H1 (cell line): Measurements from ENCODE around the gene CDH11. TPM values are rescaled to one million over a fixed set of nuclear protein-coding genes. Genes with fewer than 3 reads are reported as not detected.

Experiments
- CTCF ChIA-PET: fragments of 300-600 bp; sonication (Branson Sonifier 250); formaldehyde crosslinking; loops from one replicate; lab custom pipeline; 2021; ENCODE audit not compliant: partially characterized antibody; lab: Charles Lee
- POLR2A ChIA-PET: fragments of 300-600 bp; sonication (Branson Sonifier 250); formaldehyde crosslinking; loops from one replicate; lab custom pipeline; 2021; ENCODE audit warnings: inconsistent platforms; ENCODE audit not compliant: partially characterized antibody; lab: Charles Lee
- DNase-seq, 2 experiments: peaks; one replicate each; pipeline versions ENCODE4 v3.0.0 to v3.0.0-alpha.2; 2010 to 2022; ENCODE audit warnings: low spot score in 2 of 2, low read depth in 1 of 2, mixed read lengths in 1 of 2
- FAIRE-seq: peaks from 2 replicates; lab custom pipeline; 2011; peaks lifted over from hg19 to GRCh38; lab: Jason Lieb, UNC
- H2AFZ ChIP-seq: 2 replicates; pipeline ENCODE4 v1.8.1; 2012; ENCODE audit warnings: low read length, inconsistent platforms
- H2AK5ac ChIP-seq: 2 replicates; pipeline ENCODE4 v1.6.1; 2013; ENCODE audit warnings: low read depth, low read length
- H2BK120ac ChIP-seq: replicated peaks from 2 replicates; pipeline ENCODE3; 2013; ENCODE audit warnings: low read depth, low read length, inconsistent platforms
- H2BK12ac ChIP-seq: 2 replicates; pipeline ENCODE4 v1.6.1; 2013; ENCODE audit warnings: low read depth, low read length
- H2BK15ac ChIP-seq: 2 replicates; pipeline ENCODE4 v1.6.1; 2013; ENCODE audit warnings: low read length
- H2BK20ac ChIP-seq: 2 replicates; pipeline ENCODE4 v1.6.1; 2013; ENCODE audit warnings: low read length
- H2BK5ac ChIP-seq: 2 replicates; pipeline ENCODE4 v1.6.1; 2013; ENCODE audit warnings: low read depth, low read length
- H3K14ac ChIP-seq: 2 replicates; pipeline ENCODE4 v1.6.1; 2013; ENCODE audit warnings: inconsistent platforms; ENCODE audit not compliant: insufficient read length
- H3K18ac ChIP-seq: 2 replicates; pipeline ENCODE4 v1.6.1; 2013; ENCODE audit warnings: low read length; ENCODE audit errors: extremely low read depth
- H3K23ac ChIP-seq: 2 replicates; pipeline ENCODE4 v1.6.1; 2013; ENCODE audit warnings: inconsistent platforms; ENCODE audit not compliant: insufficient read length
- H3K23me2 ChIP-seq: 2 replicates; pipeline ENCODE4 v1.6.1; 2013; ENCODE audit warnings: low read depth, low read length
- H3K27ac ChIP-seq: 2 replicates; pipeline ENCODE4 v1.6.1; 2011; ENCODE audit warnings: low read depth, low read length, inconsistent platforms
- H3K27me3 ChIP-seq, 4 experiments: replicated peaks in 1 of 4; 1 replicate in 1 of 4; 2 replicates in 3 of 4; pipeline versions ENCODE4 v1.6.1 to v1.8.1; 2011 to 2013; ENCODE audit warnings: low read length in 3 of 4, mild to moderate bottlenecking in 3 of 4, inconsistent platforms in 2 of 4, mixed read lengths in 2 of 4, moderate library complexity in 1 of 4; ENCODE audit not compliant: control insufficient read depth in 3 of 4, insufficient read depth in 3 of 4; ENCODE audit errors: extremely low read depth in 1 of 4
- H3K36me3 ChIP-seq, 4 experiments: 2 replicates each; pipeline versions ENCODE4 v1.6.1 to v1.8.1; 2011 to 2013; ENCODE audit warnings: mild to moderate bottlenecking in 4 of 4, low read length in 3 of 4, moderate library complexity in 2 of 4, control low read depth in 1 of 4, inconsistent platforms in 1 of 4; ENCODE audit not compliant: insufficient read depth in 4 of 4, control insufficient read depth in 2 of 4
- H3K4ac ChIP-seq: replicated peaks from 2 replicates; pipeline ENCODE3; 2013; ENCODE audit warnings: low read length, low read depth, mixed read lengths, inconsistent platforms; ENCODE audit not compliant: insufficient read length
- H3K4me1 ChIP-seq, 4 experiments: replicated peaks in 1 of 4; 1 replicate in 1 of 4; 2 replicates in 3 of 4; pipeline versions ENCODE4 v1.6.1 to v1.8.1; 2011 to 2013; ENCODE audit warnings: low read length in 3 of 4, inconsistent platforms in 2 of 4, mixed read lengths in 1 of 4; ENCODE audit not compliant: insufficient read depth in 4 of 4, control insufficient read depth in 3 of 4
- H3K4me2 ChIP-seq, 2 experiments: 2 replicates each; pipeline versions ENCODE4 v1.6.1 to v1.8.1; 2011 to 2013; ENCODE audit warnings: low read depth in 2 of 2, low read length in 2 of 2, control low read depth in 1 of 2, inconsistent platforms in 1 of 2, mild to moderate bottlenecking in 1 of 2; ENCODE audit not compliant: insufficient read depth in 1 of 2
- H3K4me3 ChIP-seq, 4 experiments: fragments of 200-600, 300-600 bp in 1 of 4; sonication (generic), shearing (Covaris generic), sonication (Bioruptor Twin) in 1 of 4; 2 replicates each; pipeline versions ENCODE4 v1.5.1 to v1.8.1; 2011 to 2016; ENCODE audit warnings: low read length in 4 of 4, low read depth in 3 of 4, control low read depth in 2 of 4, inconsistent platforms in 2 of 4, mild to moderate bottlenecking in 2 of 4, mixed read lengths in 1 of 4, moderate library complexity in 1 of 4; ENCODE audit not compliant: insufficient read depth in 2 of 4; ENCODE audit errors: extremely low read depth in 1 of 4
- H3K56ac ChIP-seq: replicated peaks from 2 replicates; pipeline ENCODE3; 2013; ENCODE audit warnings: low read depth, mild to moderate bottlenecking, mixed read lengths, low read length, inconsistent platforms; ENCODE audit not compliant: insufficient read length
- H3K79me1 ChIP-seq: 2 replicates; pipeline ENCODE4 v1.6.1; 2013; ENCODE audit warnings: low read depth, low read length, control low read depth
- H3K79me2 ChIP-seq, 2 experiments: 2 replicates each; pipeline versions ENCODE4 v1.6.1 to v1.8.1; 2012 to 2013; ENCODE audit warnings: low read length in 2 of 2, mild to moderate bottlenecking in 2 of 2, inconsistent platforms in 1 of 2; ENCODE audit not compliant: insufficient read depth in 2 of 2, control insufficient read depth in 1 of 2
- H3K9ac ChIP-seq, 4 experiments: replicated peaks in 1 of 4; 1 replicate in 1 of 4; 2 replicates in 3 of 4; pipeline versions ENCODE4 v1.6.1 to v1.8.1; 2011 to 2013; ENCODE audit warnings: low read depth in 3 of 4, low read length in 3 of 4, control low read depth in 2 of 4, mild to moderate bottlenecking in 2 of 4, moderate library complexity in 2 of 4, inconsistent platforms in 1 of 4; ENCODE audit errors: extremely low read depth in 1 of 4
- H3K9me3 ChIP-seq, 2 experiments: 2 replicates each; pipeline versions ENCODE4 v1.6.1 to v1.8.1; 2012 to 2013; ENCODE audit warnings: mild to moderate bottlenecking in 2 of 2, moderate library complexity in 2 of 2, control low read depth in 1 of 2, inconsistent platforms in 1 of 2, low read depth in 1 of 2, low read length in 1 of 2, mixed read lengths in 1 of 2; ENCODE audit not compliant: insufficient read depth in 2 of 2
- H4K20me1 ChIP-seq, 2 experiments: replicated peaks in 1 of 2; 2 replicates each; pipeline versions ENCODE3 to v1.8.1; 2011 to 2013; ENCODE audit warnings: inconsistent platforms in 2 of 2, low read length in 2 of 2, mild to moderate bottlenecking in 1 of 2; ENCODE audit not compliant: insufficient read depth in 2 of 2, control insufficient read depth in 1 of 2
- H4K5ac ChIP-seq: 2 replicates; pipeline ENCODE4 v1.6.1; 2013; ENCODE audit warnings: low read length, low read depth, mixed read lengths, inconsistent platforms; ENCODE audit not compliant: insufficient read length
- H4K8ac ChIP-seq: 2 replicates; pipeline ENCODE4 v1.8.0; 2013; ENCODE audit warnings: mild to moderate bottlenecking, moderate library complexity, low read length, inconsistent platforms; ENCODE audit not compliant: insufficient read depth; ENCODE audit errors: extremely low read depth
- H4K91ac ChIP-seq: replicated peaks from 2 replicates; pipeline ENCODE3; 2013; ENCODE audit warnings: low read length, mixed read lengths, inconsistent platforms; ENCODE audit not compliant: insufficient read length
- BCL11A ChIP-seq, 2 experiments: IDR thresholded peaks; one replicate each; pipeline ENCODE4 v1.6.1; 2011; ENCODE audit warnings: low read depth in 2 of 2, low read length in 2 of 2, mild to moderate bottlenecking in 2 of 2
- CREB1 ChIP-seq: IDR thresholded peaks from 2 replicates; pipeline ENCODE4 v1.6.1; 2012; ENCODE audit warnings: inconsistent platforms
- EP300 ChIP-seq, 2 experiments: IDR thresholded peaks; 1 replicate in 1 of 2; 2 replicates in 1 of 2; pipeline ENCODE4 v1.6.1; 2011 to 2012; ENCODE audit warnings: low read depth in 2 of 2, low read length in 2 of 2, mild to moderate bottlenecking in 2 of 2, borderline replicate concordance in 1 of 2, inconsistent platforms in 1 of 2, moderate library complexity in 1 of 2
- EZH2 ChIP-seq: fragments of 200-600 bp; sonication (generic); IDR thresholded peaks from 2 replicates; pipeline ENCODE4 v1.7.1; 2012; ENCODE audit warnings: low read depth, mild to moderate bottlenecking, moderate library complexity, low read length, inconsistent platforms; ENCODE audit not compliant: severe bottlenecking
- MAX ChIP-seq: IDR thresholded peaks from 2 replicates; pipeline ENCODE4 v1.6.1; 2012; ENCODE audit warnings: inconsistent platforms
- NRF1 ChIP-seq: IDR thresholded peaks from 2 replicates; pipeline ENCODE4 v1.6.1; 2011; ENCODE audit warnings: mild to moderate bottlenecking, low read depth, low read length, improper control_type of control experiment
- PHF8 ChIP-seq: fragments of 200-600 bp; sonication (generic); conservative IDR thresholded peaks from 2 replicates; pipeline ENCODE4 v1.7.1; 2012; ENCODE audit warnings: low read depth, mild to moderate bottlenecking, inconsistent platforms, low read length, moderate library complexity
- POLR2A ChIP-seq, 2 experiments: IDR thresholded peaks; 1 replicate in 1 of 2; 2 replicates in 1 of 2; pipeline ENCODE4 v1.6.1; 2011; ENCODE audit warnings: low read depth in 2 of 2, low read length in 2 of 2, mild to moderate bottlenecking in 2 of 2; ENCODE audit errors: control extremely low read depth in 1 of 2
- RAD21 ChIP-seq, 2 experiments: IDR thresholded peaks in 1 of 2; conservative IDR thresholded peaks in 1 of 2; 2 replicates each; pipeline ENCODE4 v1.6.1; 2011; ENCODE audit warnings: low read depth in 2 of 2, low read length in 2 of 2, improper control_type of control experiment in 1 of 2, inconsistent platforms in 1 of 2, mild to moderate bottlenecking in 1 of 2, moderate library complexity in 1 of 2
- SAP30 ChIP-seq: fragments of 300-600 bp; sonication (generic); IDR thresholded peaks from 2 replicates; pipeline ENCODE4 v1.7.1; 2012; ENCODE audit warnings: low read length, moderate library complexity, mild to moderate bottlenecking, inconsistent platforms; ENCODE audit not compliant: insufficient read depth, insufficient replicate concordance
- WGBS, 2 experiments: shearing (Covaris generic) in 1 of 2; methylation state at CpG; one replicate each; pipeline versions ENCODE4 v1.1.6 to v1.1.7; 2013 to 2015; ENCODE audit warnings: low lambda C conversion rate in 2 of 2, mixed read lengths in 2 of 2, inconsistent platforms in 1 of 2, low coverage in 1 of 2, missing lambda C conversion rate in 1 of 2; ENCODE audit not compliant: insufficient replicate concordance in 2 of 2, insufficient coverage in 1 of 2, insufficient read length in 1 of 2; ENCODE audit errors: extremely low coverage in 1 of 2, missing lambda C conversion rate in 1 of 2; 5-methylcytosine and 5-hydroxymethylcytosine counted together
- polyA plus RNA-seq, 7 experiments: library from polyadenylated mRNA; depleted of rRNA in 3 of 7; stranded (reverse) in 5 of 7; unstranded in 2 of 7; fragments of >200 nt in 5 of 7; fragments of 200-250 nt in 2 of 7; gene quantifications; 1 replicate in 5 of 7; 2 replicates in 1 of 7; 4 replicates in 1 of 7; pipeline versions ENCODE4 v1.2.1 to v1.2.3, GENCODE V29; 2011 to 2013; ENCODE audit warnings: missing spikeins in 2 of 7, mixed read lengths in 2 of 7
- total RNA-seq: library from RNA; stranded (reverse); fragmentation: NEBNext Ultra II Directional; extraction: Animal tissue kit (Norgen Biotek cat#: 25700); gene quantifications from 2 replicates; pipeline ENCODE4 v1.2.1, GENCODE V29; 2021
- TF ChIP-seq, protein P1 (sequence below), 3 experiments: IDR thresholded peaks; 1 replicate in 2 of 3; 2 replicates in 1 of 3; pipeline versions ENCODE4 v1.5.1 to v1.6.1; 2011; ENCODE audit warnings: low read length in 3 of 3, mild to moderate bottlenecking in 3 of 3, inconsistent platforms in 2 of 3, low read depth in 1 of 3, moderate library complexity in 1 of 3; ENCODE audit not compliant: insufficient read depth in 1 of 3; ENCODE audit errors: control extremely low read depth in 1 of 3

The CDH11 gene
- total and polyA plus RNA-seq, 2 of the 8 experiments (the other 6 are each of a cell fraction or from before 2014, with no cell fraction given), result 3.3 to 8.4 TPM

DNA sequence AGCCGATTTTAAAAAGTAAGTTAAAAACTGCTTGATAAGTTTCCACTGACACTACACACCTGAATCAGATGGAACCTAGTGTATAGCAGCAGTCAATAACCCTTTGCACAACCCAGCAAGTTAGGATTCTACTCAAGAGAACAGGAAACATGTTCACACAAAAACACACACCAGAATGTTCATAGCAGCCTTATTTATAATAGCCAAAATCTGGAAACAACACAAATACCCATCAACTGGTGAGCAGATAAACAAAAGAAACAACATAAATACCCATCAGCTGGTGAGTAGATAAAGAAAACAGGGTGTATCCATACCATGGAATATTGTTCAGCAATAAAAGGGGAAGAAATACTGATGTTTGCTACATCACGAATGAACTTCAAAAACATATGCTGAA lies 2.7 kb upstream of the CDH11 start:
- H3K4me2 ChIP-seq, result no peak overlapping the region; a peak in 1 of 4 replicates
- TF ChIP-seq NRF1 (no peak), RAD21 (IDR thresholded peaks at IDR 0.05 in 1 of 2, conservative IDR thresholded peaks at IDR 0.05 in 1 of 2; ENCODE audit: low read depth in 2 of 2, low read length in 2 of 2) (no peak), BCL11A (IDR thresholded peaks at IDR 0.05; ENCODE audit: low read depth in 2 of 2, low read length in 2 of 2) (no peak), MAX (no peak), EP300 (IDR thresholded peaks at IDR 0.05; ENCODE audit: borderline replicate concordance in 1 of 2, low read depth in 2 of 2, low read length in 2 of 2) (no peak), PHF8 (no peak), POLR2A (IDR thresholded peaks at IDR 0.05; ENCODE audit: control extremely low read depth in 1 of 2, low read depth in 2 of 2, low read length in 2 of 2) (no peak), SAP30 (no peak), EZH2 (no peak), CREB1 (no peak)
- TF ChIP-seq, protein P1, sequence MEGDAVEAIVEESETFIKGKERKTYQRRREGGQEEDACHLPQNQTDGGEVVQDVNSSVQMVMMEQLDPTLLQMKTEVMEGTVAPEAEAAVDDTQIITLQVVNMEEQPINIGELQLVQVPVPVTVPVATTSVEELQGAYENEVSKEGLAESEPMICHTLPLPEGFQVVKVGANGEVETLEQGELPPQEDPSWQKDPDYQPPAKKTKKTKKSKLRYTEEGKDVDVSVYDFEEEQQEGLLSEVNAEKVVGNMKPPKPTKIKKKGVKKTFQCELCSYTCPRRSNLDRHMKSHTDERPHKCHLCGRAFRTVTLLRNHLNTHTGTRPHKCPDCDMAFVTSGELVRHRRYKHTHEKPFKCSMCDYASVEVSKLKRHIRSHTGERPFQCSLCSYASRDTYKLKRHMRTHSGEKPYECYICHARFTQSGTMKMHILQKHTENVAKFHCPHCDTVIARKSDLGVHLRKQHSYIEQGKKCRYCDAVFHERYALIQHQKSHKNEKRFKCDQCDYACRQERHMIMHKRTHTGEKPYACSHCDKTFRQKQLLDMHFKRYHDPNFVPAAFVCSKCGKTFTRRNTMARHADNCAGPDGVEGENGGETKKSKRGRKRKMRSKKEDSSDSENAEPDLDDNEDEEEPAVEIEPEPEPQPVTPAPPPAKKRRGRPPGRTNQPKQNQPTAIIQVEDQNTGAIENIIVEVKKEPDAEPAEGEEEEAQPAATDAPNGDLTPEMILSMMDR (IDR thresholded peaks at IDR 0.05; ENCODE audit: control extremely low read depth in 1 of 3, insufficient read depth in 1 of 3, low read depth in 1 of 3, low read length in 3 of 3), result no peak

More for the DNA sequence above, 2.7 kb upstream of the CDH11 start:
- H2BK12ac ChIP-seq, result no peak overlapping the region
- peaks cover 4 to 15% (median 7%) of the 10 kb centered on the region in 4 experiments; a peak in 6 of 7 replicates for H3K4me1 ChIP-seq
- H2BK120ac ChIP-seq, result no peak overlapping the region
- no peak overlapping the region for H3K23ac ChIP-seq
- H3K36me3 ChIP-seq, result no peaks in the 10 kb centered on the region
- no peak overlapping the region for H2AFZ ChIP-seq
- no peak overlapping the region for H3K4ac ChIP-seq
- H3K9ac ChIP-seq, result no peak overlapping the region
- H2AK5ac ChIP-seq, result no peak overlapping the region
- no peak overlapping the region for H3K18ac ChIP-seq
- no peak overlapping the region for H2BK5ac ChIP-seq
- DNase-seq, result no peak
- peaks cover 21 to 65% (median 53%) of the 10 kb centered on the region in 4 experiments for H3K27me3 ChIP-seq
- H3K23me2 ChIP-seq, result peaks cover 30% of the 10 kb centered on the region
- H2BK20ac ChIP-seq, result no peak overlapping the region
- H4K5ac ChIP-seq, result no peak overlapping the region
- H3K14ac ChIP-seq, result no peak overlapping the region
- H3K4me3 ChIP-seq, result no peak overlapping the region
- no peak overlapping the region for H4K91ac ChIP-seq
- no peak overlapping the region for H3K56ac ChIP-seq
- H4K8ac ChIP-seq, result peak overlapping the region; percentile 89; the same call in 1 of the 2 replicates
- H3K27ac ChIP-seq, result no peak overlapping the region
- H3K79me2 ChIP-seq, result no peaks in the 10 kb centered on the region
- H4K20me1 ChIP-seq, result peaks cover 2 to 4% of the 10 kb centered on the region in 2 experiments
- 84% methylated on average over 2 of the region's 2 CpGs; no CpG with 5 or more reads in 1 of the 2 experiments for WGBS, 2 experiments
- no peaks in the 10 kb centered on the region for H3K79me1 ChIP-seq
- no peak overlapping the region for H2BK15ac ChIP-seq
- FAIRE-seq, result no peak
- H3K9me3 ChIP-seq, result no peaks in the 10 kb centered on the region
- CTCF ChIA-PET, result no interaction called here
- POLR2A ChIA-PET, result no interaction called here
